MV-4-11 (cell line): ENCODE results near the gene PUS1.
"Not testable (repeated sequence)": the region's sequence is repeated elsewhere in the genome, so short reads cannot be mapped to it uniquely, and the experiment has no call there.

Source experiments
- DNase-seq: peaks from one replicate; lab custom pipeline; 2025; lab: John Stamatoyannopoulos, UW

Gene PUS1

DNA sequence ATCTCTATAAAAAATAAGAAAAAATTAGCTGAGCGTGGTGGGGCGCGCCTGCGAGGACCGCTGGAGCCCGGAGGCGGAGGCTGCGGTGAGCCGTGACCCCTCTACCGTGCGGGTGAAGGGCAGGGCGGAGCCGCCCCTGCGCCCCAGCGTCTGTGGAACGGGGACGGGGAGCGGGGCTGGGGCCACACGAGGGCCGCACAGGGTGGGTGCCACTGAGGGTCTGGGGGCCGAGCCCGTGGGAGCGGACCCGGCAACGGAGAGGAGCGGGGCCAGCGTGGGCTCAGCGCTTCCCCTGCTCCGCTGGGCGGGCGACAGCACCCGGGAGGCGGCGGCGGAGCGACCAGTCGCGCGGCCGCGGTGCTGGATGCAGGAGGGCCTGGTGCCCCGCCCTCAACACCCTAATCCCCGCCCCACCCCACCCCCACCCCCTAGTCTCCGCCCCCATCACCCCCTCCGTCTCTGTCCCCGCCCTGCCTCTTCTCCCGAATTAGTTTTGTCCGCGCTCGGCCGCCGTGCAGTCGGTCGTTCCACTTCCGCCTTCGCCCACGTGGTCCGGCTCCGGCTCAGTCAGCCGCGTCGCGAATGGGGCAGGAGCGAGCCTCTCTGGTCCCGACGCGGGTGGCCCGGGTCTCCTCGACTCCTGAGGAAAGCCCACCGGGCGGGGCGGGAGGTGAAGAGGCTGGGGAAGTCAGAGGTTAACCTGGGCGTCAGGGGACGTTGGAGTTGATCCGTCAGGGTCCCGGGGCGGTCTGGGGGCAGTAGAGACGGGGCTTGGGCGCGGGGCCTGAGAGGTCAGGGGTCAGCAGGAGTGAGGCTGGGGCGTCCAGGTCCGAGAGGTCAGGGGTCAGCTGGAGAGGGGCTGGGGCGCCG, at the start of gene PUS1:
Gene PUS1, plus strand, starts transcription at position 566 of the 870 bp plus-strand sequence. CDS start 447 bp downstream, outside the sequence.
- DNase-seq = peak; percentile 90

GRCh38 chr12:131882804-131883520, 46.1 kb upstream of the PUS1 start:
- DNase-seq = peak; percentile 60

- no peak for DNase-seq
Measured at GRCh38 chr12:131883521-131883900, 45.6 kb upstream of the PUS1 start.

- DNase-seq = peak; percentile 85
Measured at GRCh38 chr12:131885076-131885475, 44.0 kb upstream of the PUS1 start.

DNA sequence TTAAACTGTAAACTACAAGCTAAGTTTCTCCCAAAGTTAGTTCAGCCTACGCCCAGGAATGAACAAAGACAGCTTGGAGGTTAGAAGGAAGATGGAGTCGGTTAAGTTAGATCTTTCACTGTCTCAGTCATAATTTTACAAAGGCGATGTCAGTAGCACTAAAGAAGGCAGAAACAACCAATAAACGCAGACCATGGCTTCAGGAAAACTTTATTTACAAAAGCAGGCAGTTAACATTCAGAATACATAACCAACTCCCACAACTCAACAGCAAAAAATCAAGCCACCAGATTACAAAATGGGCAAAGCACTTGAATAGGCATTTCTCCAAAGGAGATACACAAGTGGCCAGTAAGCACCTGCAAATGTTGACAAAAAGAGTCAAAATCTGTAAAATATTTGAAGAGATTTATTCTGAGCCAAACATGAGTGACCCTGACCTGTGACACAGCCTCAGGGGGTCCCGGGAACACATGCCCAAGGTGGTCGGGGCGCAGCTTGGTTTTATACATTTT, 43.5 kb upstream of the PUS1 start:
- DNase-seq = no peak

- not testable (repeated sequence) for DNase-seq
Measured at GRCh38 chr12:131891722-131892121, 37.4 kb upstream of the PUS1 start.

DNA sequence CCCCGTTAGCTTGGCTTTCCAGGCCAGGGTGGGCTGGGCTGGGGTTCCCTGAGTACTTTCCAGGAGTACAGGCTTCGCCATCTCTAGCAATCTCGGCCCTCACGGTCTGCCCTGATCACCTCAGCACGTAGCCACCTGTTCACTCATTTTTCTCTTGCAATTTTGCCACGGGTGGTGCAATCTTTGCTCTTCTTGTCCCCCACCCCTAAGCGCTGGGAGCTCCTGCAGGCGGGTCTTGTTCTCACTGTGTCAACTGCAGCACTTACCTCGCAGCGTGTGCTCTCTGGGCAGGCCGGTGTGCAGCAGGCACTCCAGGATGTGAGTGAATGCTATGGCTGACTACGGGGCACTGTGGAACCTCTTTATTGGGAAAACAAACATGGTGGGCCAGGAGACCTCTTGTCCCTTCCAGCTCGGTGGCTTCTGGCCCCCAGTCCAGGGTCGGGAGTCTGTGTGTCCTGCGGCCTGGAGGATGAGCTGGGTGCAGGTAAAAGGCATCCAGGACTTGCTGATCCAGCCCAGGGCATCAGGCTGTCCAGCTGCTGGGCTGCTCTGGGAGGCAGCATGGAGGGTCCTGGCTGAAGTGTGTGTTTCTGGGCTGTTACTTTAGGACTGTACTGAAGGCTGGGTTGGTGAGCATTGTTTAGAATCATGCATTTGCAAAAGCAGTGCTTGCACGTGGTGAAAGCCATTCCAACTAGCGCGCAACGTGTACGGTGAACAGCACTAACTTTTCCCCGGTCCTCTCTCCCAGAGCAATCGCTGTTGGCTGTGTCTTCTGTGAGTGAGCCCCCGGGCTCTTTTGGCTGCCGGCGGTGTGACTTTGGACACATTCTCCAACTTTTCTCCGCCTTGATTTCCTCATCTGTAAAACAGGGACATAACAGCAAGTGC, 36.1 kb upstream of the PUS1 start:
- no peak for DNase-seq

GRCh38 chr12:131893605-131894312, 35.3 kb upstream of the PUS1 start:
- DNase-seq = no peak

DNA sequence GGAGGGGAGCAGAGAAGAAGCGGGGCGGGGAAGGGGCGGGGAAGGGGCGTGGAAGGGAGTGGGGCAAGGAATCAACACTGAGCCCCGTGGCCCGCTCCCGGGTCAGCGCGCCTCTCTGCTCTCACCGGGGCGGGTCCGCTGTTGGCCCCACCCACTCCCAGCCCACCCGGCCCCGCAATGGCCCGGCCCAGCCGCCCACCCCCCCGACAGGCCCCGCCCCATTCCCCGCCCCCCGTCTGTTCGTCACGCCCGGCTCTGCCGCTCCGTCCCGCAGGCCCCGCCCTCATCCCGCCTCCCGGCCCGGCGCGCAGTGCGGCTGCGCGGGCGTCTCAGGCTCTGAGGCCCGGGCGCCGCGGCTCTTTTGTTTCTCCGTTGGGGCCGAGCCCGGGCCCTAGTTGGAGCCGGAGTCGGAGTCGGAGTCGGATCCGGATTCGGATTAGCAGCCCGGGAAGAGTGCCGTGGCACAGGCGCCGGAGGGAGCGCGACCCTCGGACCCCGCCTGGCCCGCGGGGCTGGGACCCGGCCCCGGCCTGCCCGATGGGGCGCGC, 34.7 kb upstream of the PUS1 start, which contains the start of gene ULK1:
Gene ULK1, plus strand, starts transcription at position 310 of the 548 bp plus-strand sequence. CDS start 380 bp downstream, outside the sequence.
- peak; percentile 72 for DNase-seq

- DNase-seq = no peak
Measured at GRCh38 chr12:131894981-131895639, 34.0 kb upstream of the PUS1 start.

DNA sequence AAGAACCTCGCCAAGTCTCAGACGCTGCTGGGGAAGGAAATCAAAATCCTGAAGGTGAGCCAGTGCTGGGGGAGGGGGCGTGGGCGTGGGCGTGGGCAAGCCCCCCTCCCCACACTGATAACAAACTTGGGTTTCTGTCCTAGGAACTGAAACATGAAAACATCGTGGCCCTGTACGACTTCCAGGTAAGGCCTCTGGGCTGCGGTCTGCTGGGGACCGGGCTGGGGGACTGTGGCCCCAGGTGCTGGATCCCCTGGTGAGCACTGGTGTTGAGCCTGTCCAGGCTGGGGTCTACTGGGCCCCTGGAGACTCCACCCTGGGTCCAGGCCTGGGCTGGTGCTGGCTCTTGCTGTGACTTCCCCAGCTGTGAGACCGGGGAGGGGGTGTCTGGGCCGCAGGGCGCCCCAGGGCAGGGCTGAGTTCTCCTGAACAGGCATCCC, 33.4 kb upstream of the PUS1 start:
- DNase-seq = no peak

DNA sequence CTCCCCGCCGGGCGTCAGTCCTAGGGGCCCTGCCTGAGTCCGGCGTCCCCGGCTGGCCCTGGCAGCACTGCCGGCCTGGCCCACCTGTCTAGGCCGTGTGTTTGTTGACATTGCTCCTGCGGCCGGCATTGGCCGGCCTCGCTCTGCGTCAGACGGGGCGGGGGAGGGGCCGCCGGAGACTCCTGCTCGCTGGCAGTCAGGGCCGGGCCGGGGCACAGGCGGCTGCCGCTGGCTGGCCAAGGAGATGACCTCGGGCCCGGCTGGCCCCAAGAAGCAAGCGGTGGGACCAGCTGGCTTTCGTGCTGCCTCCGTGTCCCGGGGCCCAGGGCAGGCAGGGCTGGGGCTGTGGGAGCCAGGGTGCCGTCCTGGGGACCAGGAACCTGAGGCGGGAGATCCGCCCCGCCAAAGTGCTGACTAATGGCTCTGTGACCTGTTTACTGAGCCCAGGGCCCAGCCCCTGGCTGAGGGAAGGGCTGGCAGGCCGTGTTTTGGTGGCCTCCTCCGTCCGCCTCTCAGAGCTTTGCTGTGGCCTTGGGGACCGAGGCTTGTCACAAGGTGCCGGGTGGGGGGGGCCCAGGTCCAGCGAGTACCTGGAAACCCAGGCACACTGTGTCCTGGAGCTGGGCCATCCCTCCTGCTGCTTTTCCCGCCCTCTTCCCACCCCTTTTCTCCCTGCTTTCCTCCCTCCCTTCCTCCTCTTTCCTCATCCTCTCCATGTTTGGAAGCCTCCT, 32.8 kb upstream of the PUS1 start:
- DNase-seq = peak; percentile 20

- no peak for DNase-seq
Measured at GRCh38 chr12:131896811-131897270, 32.2 kb upstream of the PUS1 start.

GRCh38 chr12:131897276-131897675, 31.8 kb upstream of the PUS1 start:
- no peak for DNase-seq

- DNase-seq = no peak
Measured at GRCh38 chr12:131897875-131898274, 31.2 kb upstream of the PUS1 start.

DNA sequence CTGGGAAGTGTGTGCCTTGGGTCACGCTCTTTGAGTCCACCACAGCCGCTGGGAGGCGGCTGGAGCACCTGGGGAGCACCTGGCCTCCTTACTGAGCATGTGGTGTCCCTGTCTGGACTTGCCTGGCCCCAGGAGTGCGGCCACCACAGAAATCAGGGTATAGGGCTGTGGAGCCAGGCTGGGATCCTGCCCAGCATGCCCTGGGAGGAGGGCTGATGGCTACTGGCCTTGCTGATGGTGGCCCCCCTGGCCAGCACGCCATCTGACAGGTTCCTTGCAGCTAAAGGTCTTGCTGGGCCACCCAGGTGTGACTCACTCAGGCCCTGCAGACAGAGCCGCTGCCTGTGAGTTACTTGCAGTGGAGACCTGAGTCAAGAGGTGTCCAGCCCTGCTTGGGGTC, 28.7 kb upstream of the PUS1 start:
- no peak for DNase-seq

- no peak for DNase-seq
Measured at GRCh38 chr12:131901431-131902331, 27.4 kb upstream of the PUS1 start.
